ENCODE results near the gene CYLD.

CYLD gene

DNA sequence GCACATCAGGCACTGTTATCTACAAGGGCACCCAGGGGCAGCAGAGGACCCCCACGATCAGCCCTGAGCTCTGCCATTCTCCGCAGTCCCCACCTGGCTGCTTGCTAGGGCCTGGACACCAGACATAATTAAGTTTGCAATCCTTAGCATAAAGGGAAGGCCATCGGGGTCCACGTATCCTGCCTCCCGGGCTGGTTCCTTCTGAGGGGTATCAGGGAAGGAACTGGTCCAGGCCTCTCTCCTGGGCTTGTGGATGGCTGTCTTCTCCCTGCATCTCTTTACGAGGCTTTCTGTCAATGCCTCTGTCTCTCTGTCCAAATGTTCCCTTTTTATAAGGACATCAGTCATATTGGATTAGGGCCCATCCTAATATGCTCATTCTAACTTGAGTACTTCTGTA, 77.8 kb downstream of the CYLD start:
- DNase-seq (ENCODE audit: low spot score): no peak

GRCh38 chr16:50820225-50820624, 78.3 kb downstream of the CYLD start:
- DNase-seq (ENCODE audit: low spot score): no peak

DNA sequence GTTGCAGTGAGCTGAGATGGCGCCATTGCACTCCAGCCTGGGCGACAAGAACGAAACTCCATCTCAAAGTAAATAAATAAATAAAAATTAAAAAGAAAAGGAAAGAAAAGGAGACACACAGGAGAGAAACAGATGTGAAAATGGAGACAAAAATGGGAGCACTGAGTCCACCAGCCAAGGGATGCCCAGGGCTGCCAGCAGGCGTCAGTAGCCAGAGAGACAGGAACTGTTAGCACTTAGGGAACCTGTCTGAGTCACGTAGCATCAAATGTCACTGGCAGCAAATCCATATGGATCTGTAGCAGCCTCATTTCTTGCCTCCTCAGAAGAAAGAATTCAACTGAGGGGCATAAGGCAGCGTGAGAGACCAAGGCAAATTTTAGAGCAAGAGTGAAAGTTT, 79.7 kb downstream of the CYLD start:
- no peak for DNase-seq (ENCODE audit: low spot score)

DNA sequence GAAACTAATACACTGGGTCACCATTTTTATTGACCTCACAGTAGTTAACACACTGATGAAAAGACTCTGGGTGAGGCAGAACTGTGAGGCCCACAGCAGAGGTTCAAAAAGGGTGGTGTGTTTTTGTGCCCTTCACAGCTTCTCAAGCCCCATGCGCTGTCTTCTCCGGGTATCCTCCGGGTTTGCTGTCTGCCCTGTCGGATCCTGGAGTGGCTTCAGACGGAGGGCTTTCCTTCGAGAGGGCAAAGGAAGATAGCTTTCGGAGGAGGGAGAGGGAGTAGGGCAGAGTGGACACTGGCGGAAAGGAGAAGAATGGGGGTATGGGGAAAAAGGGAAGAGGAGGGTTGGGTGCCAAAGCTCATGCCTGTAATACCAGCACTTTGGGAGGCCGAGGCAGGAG, 80.8 kb downstream of the CYLD start:
- no peak for DNase-seq (ENCODE audit: low spot score)

DNA sequence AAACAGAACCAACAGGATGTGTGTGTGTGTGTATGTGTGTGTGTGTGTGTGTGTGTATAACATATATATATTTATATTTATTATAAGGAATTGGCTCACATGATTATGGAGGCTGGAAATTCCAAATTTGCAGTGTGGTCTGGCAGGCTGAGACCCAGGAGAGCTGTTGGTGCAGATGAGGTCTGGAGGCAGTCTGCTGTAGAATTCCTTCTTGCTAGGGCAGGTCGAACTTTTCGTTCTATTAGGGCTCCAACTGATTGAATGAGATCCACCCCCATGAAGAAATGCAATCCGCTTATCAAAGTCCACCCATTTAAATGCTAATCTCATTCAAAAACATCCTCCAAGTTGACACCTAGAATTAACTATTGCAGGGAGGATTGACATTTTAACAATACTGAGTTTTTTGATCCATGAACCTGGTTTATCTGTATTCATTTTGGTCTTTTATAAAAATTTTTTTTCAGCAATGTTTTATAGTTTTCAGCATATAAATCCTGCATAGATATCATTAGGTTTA, 85.0 kb downstream of the CYLD start:
- no peak for DNase-seq (ENCODE audit: low spot score)

- no peak for DNase-seq (ENCODE audit: low spot score)
These were observed 86.3 kb downstream of the CYLD start for GRCh38 chr16:50828164-50828702.

- no peak for DNase-seq (ENCODE audit: low spot score)
These were observed 88.8 kb downstream of the CYLD start for GRCh38 chr16:50830698-50831097.

DNA sequence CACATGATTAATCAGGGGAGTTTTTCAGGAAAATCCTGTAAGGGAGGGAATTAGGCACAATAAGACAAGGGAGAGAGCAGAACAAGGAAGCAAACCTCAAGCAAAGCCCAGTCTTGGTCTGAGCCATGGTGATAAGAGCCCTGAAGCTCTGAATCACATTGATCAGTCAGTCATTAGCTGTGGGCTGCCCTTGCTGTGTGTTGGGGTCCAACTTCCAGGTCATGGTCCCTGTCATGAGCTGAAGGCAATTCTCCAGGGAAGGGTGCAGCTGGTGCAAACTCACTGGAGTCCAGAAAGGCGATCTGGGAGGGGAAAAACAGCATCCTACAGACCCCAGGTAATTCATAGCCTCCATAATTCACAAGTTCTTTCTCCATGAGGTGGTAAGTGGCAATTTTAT, 89.9 kb downstream of the CYLD start:
- DNase-seq (ENCODE audit: low spot score): no peak

- no peak for DNase-seq (ENCODE audit: low spot score)
These were observed 92.0 kb downstream of the CYLD start for GRCh38 chr16:50833929-50834328.

DNA sequence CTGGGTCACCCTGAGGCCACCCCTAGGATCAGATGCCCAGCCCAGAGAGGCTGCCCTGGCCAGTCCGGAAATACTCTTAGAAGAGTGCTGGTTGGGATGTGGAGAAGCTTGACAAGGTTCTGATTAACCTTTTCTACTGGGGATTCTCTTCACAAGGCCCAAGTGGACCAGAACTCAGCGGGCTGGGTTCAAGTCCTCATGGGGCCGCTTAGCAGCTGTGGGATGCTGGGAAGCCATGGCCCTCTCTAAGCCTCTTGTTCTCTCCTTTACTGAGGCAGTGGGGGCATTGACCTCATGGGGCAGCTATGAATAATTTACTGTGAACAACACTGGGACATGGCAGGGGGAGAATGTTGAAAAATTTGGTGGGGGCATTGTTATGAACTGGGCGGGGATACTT, 92.8 kb downstream of the CYLD start:
- no peak for DNase-seq (ENCODE audit: low spot score)

DNA sequence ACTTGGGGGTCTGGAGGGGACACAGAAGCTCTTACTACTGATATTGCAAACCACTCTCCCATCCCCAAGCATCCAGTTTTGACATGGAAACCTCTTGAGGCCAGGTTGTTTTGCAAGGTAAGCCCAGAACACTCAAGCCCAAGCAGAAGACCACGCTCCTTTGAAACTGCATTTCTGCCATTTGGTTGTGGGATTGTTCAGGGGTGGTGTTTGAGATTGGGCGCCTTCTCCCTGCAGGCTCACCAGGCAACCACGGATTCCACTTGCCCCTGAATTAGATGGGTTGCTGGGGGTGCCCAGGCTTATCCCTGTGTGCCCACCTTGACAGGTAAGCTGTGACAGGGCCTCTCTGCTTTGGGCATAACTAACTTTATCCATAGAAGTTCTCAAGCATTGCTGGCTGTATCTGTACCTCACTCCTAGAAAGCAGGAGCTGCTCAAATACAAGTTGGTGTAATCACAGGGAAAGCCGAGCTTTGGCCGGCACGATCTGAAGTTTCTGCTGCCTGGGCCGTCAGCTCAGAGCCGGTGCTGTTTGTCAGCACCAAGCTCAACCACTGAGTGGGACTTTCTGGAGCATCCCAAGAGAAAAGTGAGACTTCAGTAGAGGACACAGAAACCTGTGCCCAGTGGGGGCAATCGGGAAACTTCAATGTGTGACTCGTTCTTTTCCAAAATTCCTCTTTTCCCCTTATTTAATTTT, 93.6 kb downstream of the CYLD start:
- DNase-seq (ENCODE audit: low spot score): no peak

- DNase-seq (ENCODE audit: low spot score): no peak
These were observed 94.3 kb downstream of the CYLD start for GRCh38 chr16:50836121-50836621.

GRCh38 chr16:50837324-50837723, 95.4 kb downstream of the CYLD start:
- no peak for DNase-seq (ENCODE audit: low spot score)

DNA sequence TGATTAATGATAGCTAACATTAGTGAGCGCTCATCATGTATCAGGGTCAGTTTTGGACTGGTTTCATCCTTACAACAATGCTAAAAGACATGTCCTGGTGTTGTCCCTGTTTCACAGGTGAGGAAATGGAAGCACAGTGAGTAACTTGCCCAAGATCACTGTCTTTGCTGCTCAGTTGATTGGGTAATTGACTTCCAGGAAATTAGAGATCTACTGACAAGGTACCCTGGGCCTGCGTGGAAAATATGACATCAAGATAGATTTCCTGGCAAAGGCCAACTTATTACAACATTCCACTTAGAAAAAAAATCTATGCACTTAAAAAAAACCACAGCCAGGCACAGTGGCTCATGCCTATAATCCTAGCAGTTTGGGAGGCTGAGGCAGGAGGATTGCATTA, 96.3 kb downstream of the CYLD start:
- no peak for DNase-seq (ENCODE audit: low spot score)

DNA sequence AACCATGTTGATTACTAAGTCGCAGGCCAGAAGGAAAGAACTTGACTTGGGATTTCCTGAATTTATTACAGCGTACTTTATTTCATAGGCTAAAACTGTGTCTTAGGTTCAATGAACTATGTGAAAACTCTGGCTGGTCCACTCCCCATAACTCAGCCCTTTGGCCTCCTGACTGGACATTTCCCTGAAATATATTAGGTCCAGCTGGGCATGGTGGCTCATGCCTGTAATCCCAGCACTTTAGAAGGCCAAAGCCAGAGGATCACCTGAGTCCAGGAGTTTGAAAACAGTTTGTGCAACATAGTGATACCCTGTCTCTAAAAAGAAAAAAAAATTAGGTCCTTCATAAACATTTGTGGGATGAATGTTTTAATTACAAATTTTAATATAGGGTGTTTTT, 97.0 kb downstream of the CYLD start:
- no peak for DNase-seq (ENCODE audit: low spot score)

GRCh38 chr16:50839356-50839755, 97.5 kb downstream of the CYLD start:
- no peak for DNase-seq (ENCODE audit: low spot score)

- no peak for DNase-seq (ENCODE audit: low spot score)
These were observed 98.2 kb downstream of the CYLD start for GRCh38 chr16:50839920-50840729.

DNA sequence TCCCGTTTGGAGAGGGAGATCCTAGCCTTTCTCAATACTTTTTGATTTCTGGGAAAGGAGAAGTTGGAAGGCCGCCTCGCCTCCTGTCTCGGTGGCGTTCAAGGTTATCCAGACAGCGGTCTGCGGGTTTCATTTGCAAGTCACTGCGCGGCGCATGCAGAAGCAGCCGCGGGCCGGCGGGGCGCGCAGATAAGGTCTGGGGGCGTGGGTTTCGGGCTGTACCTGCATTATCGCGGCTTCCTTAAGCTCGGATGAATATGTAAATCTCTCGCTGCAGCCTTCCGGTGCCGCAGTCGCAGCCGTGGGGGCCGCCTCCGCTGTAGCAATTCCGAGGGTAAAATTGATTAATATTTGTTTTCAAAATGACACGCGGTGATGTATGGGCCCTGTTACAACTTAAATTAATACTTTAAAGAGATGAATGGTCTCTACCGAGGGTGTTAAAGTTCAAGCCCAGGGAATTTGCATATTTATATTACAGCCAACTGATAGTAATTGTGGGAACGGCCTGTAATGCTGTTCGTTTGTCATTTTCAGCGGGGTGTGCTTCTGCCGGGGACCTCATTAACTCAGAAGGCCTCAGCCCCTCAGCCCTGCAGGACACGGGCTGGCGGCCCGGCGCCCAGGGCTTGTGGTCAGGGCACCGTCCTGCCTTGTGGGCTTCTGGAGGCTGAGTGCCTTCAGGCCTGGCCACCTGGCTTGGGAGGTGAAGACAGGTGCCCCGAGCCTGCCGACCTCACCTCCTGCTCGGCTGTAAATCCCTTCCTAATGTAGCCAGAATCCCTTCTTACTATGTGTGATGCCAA, 99.4 kb downstream of the CYLD start:
- DNase-seq (ENCODE audit: low spot score): peak; percentile 24

DNA sequence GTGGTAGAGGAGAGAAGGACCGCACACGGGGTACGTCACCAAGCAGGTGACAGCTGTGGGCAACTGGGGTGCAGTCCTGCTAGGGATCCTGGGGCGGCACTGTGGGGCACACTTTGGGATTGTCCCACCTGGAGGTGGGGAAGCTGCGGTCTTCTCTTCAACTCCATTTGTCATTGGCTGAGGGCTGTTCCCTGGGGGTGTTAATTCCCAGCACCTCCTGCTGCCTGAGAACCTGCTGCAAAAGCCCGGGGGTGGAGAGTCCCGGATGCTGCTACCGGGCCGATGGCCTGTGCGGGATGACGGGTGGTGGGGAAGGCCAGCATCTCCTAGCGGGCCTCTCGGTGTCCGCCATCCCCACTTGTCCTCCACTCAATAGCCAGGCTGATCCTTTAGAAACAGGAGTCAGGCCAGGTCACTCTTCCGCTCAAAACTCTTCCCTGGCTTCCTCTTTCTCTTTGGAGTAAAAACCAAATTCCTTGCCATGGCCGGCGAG, 100.2 kb downstream of the CYLD start:
- no peak for DNase-seq (ENCODE audit: low spot score)

- no peak for DNase-seq (ENCODE audit: low spot score)
These were observed 100.7 kb downstream of the CYLD start for GRCh38 chr16:50842589-50842988.

DNA sequence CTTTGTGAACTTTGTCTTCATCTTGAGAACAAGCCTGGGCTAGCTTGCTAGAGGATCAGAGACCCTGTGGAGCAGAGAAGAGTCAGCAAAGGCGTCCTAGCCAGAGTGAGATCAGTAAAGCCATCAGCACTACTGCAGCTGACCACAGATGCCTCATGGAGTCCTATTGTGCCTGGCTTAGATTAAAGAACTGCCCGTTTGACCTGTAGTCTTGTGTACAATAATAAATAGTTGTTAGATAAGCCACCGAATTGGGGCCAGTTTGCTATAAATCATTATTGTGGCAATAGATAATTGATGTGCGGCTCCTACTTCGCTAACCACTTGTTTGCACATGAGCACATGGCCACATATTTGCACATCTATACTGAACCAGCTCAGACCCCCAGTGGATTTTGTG, 103.0 kb downstream of the CYLD start:
- no peak for DNase-seq (ENCODE audit: low spot score)

GRCh38 chr16:50845296-50845695, 103.4 kb downstream of the CYLD start:
- DNase-seq (ENCODE audit: low spot score): no peak

Data from CD4-positive, alpha-beta T cell treated with Interleukin-6 at 100 ng/mL for 8 hours (primary cell).